ENCODE measurements around the gene C15orf61.

DNA sequence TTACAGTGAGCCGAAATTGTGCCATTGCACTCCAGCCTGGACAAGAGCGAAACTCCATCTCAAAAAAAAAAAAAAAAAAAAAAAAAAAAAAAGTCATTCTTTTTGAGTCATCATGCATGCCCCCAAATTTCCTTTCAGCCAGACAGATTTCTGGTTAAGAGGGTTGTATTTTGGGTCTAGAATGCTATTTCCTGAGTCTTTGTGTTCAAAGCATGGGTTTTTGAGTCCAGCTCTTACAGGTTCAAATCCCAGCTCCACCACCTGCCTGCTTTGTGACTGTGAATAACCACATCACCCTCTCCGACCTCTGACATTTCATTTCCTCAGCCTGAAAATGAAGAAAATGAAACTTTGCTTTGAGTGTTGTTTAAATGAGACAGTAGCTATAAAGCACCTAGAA is 9.3 kb upstream of the C15orf61 start:
- TF ChIP-seq, protein P1, sequence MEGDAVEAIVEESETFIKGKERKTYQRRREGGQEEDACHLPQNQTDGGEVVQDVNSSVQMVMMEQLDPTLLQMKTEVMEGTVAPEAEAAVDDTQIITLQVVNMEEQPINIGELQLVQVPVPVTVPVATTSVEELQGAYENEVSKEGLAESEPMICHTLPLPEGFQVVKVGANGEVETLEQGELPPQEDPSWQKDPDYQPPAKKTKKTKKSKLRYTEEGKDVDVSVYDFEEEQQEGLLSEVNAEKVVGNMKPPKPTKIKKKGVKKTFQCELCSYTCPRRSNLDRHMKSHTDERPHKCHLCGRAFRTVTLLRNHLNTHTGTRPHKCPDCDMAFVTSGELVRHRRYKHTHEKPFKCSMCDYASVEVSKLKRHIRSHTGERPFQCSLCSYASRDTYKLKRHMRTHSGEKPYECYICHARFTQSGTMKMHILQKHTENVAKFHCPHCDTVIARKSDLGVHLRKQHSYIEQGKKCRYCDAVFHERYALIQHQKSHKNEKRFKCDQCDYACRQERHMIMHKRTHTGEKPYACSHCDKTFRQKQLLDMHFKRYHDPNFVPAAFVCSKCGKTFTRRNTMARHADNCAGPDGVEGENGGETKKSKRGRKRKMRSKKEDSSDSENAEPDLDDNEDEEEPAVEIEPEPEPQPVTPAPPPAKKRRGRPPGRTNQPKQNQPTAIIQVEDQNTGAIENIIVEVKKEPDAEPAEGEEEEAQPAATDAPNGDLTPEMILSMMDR (IDR thresholded peaks at IDR 0.05): no peak
- no peak for TF ChIP-seq POLR2A (IDR thresholded peaks at IDR 0.05)

All from lower leg skin (tissue), 3 donors.